Measurements from ENCODE around the gene KAT14. TPM values are rescaled to one million over a fixed set of nuclear protein-coding genes. Genes with fewer than 3 reads are reported as not detected.
"Not testable (repeated sequence)": the region's sequence is repeated elsewhere in the genome, so short reads cannot be mapped to it uniquely, and the experiment has no call there.

The KAT14 gene
- total RNA-seq, 4 donors from 2014 or later = 20.0 to 27.2 (median 22.0) TPM

GRCh38 chr20:18224968-18225568, 87.4 kb downstream of the KAT14 start:
- Histone ChIP-seq H3K27ac (no peak overlapping the region), H3K4me3 (no peak overlapping the region), H3K27me3 (no peaks in the 10 kb centered on the region), H3K4me1 (no peaks in the 10 kb centered on the region), H3K9me3 (no peaks in the 10 kb centered on the region), H3K36me3 (no peaks in the 10 kb centered on the region)
- TF ChIP-seq, protein P1, sequence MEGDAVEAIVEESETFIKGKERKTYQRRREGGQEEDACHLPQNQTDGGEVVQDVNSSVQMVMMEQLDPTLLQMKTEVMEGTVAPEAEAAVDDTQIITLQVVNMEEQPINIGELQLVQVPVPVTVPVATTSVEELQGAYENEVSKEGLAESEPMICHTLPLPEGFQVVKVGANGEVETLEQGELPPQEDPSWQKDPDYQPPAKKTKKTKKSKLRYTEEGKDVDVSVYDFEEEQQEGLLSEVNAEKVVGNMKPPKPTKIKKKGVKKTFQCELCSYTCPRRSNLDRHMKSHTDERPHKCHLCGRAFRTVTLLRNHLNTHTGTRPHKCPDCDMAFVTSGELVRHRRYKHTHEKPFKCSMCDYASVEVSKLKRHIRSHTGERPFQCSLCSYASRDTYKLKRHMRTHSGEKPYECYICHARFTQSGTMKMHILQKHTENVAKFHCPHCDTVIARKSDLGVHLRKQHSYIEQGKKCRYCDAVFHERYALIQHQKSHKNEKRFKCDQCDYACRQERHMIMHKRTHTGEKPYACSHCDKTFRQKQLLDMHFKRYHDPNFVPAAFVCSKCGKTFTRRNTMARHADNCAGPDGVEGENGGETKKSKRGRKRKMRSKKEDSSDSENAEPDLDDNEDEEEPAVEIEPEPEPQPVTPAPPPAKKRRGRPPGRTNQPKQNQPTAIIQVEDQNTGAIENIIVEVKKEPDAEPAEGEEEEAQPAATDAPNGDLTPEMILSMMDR (IDR thresholded peaks at IDR 0.05) = no peak
- TF ChIP-seq POLR2A (IDR thresholded peaks at IDR 0.05) = no peak
- DNase-seq = no peak

- H3K4me1 ChIP-seq = no peaks in the 10 kb centered on the region
- no peak overlapping the region for H3K4me3 ChIP-seq
- H3K27ac ChIP-seq = no peak overlapping the region
- DNase-seq = no peak
- no peaks in the 10 kb centered on the region for H3K9me3 ChIP-seq
- H3K27me3 ChIP-seq = no peaks in the 10 kb centered on the region
- H3K36me3 ChIP-seq = no peaks in the 10 kb centered on the region
- no peak for TF ChIP-seq POLR2A (IDR thresholded peaks at IDR 0.05)
- TF ChIP-seq, protein P1 (IDR thresholded peaks at IDR 0.05) = no peak
Observed at GRCh38 chr20:18225632-18226031, 88.0 kb downstream of the KAT14 start.

DNA sequence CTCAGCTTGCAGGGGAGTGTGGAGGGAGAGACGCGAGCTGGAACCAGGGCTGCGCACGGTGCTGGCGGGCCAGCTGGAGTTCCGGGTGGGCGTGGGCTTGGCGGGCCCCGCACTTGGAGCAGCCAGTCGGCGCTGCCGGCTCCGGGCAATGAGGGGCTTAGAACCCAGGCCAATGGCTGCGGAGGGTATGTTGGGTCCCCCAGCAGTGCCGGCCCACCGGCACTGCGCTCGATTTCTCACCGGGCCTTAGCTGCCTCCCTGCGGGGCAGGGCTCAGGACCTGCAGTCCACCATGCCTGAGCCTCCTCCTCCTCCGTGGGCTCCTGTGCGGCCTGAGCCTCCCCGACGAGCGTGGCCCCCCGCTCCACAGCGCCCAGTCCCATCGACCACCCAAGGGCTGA, 89.1 kb downstream of the KAT14 start:
- H3K4me1 ChIP-seq, DNase-seq, H3K27me3 ChIP-seq, H3K4me3 ChIP-seq, H3K36me3 ChIP-seq, H3K27ac ChIP-seq, H3K9me3 ChIP-seq: not testable (repeated sequence)

DNA sequence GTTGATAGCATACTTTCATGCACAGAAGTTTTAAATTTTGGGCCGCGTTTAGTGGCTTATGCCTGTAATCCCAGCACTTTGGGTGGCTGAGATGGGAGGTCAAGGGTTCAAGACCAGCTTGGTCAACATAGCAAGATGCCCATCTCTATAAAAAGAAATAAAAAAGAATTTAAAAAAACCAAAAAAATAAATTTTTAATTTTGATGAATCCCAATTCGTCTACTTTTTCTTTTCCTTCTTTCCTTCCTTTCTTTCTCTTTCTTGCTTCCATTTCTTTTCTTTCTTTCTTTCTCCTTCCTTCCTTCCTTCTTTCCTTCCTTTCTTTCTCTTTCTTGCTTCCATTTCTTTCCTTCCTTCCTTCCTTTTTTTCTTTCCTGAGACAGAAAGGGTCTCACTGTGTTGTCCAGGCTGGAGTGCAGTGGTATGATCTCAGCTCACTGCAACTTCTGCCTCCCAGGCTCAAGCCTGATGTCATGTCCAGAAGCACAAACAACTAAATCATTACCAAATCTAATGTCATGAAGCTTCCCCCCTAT, 95.8 kb downstream of the KAT14 start:
- H3K27me3 ChIP-seq = no peaks in the 10 kb centered on the region
- DNase-seq = no peak
- no peaks in the 10 kb centered on the region for H3K9me3 ChIP-seq
- no peak overlapping the region for H3K4me3 ChIP-seq
- no peaks in the 10 kb centered on the region for H3K36me3 ChIP-seq
- no peak for TF ChIP-seq POLR2A (IDR thresholded peaks at IDR 0.05)
- TF ChIP-seq, protein P1 (IDR thresholded peaks at IDR 0.05) = no peak
- H3K4me1 ChIP-seq = no peaks in the 10 kb centered on the region
- no peak overlapping the region for H3K27ac ChIP-seq

Small RNAs within 50 kb of the gene (small RNA-seq; reads per million reads assigned to genes)
- gene RF00019 (0 reads per million in 2 donors), gene RNU7-137P (0 reads per million in 2 donors)

Other genes with a start within 250 kb of the KAT14 start
- gene SNX5, start 169.1 kb upstream of the KAT14 start, total RNA-seq = 100 to 1,000 TPM; 131 to 257 (median 132) TPM
- gene MGME1, start 168.8 kb upstream of the KAT14 start, total RNA-seq = 10 to 100 TPM; 16.1 to 38.0 (median 19.0) TPM
- gene OVOL2, start 79.9 kb upstream of the KAT14 start, total RNA-seq = 10 to 100 TPM; 25.5 to 38.7 (median 28.9) TPM
- 10 to 100 TPM; 15.7 to 21.7 (median 18.0) TPM for gene PET117, start within 50 bp of the KAT14 start, total RNA-seq
- 10 to 100 TPM; 11.4 to 23.1 (median 15.6) TPM for gene ZNF133, start 150.7 kb downstream of the KAT14 start, total RNA-seq